ENCODE results near the gene C1QL2.

- TF ChIP-seq CTCF (IDR thresholded peaks at IDR 0.05) (no peak), POLR2A (IDR thresholded peaks at IDR 0.05) (no peak)
These were observed 15.7 kb downstream of the C1QL2 start for GRCh38 chr2:119142824-119143223.
